ENCODE measurements around the gene PSMF1. TPM values are rescaled to one million over a fixed set of nuclear protein-coding genes. Genes with fewer than 3 reads are reported as not detected.
"Not testable (repeated sequence)": the region's sequence is repeated elsewhere in the genome, so short reads cannot be mapped to it uniquely, and the experiment has no call there.

Gene PSMF1
- total RNA-seq, 1 donor, result 69.6 TPM

DNA sequence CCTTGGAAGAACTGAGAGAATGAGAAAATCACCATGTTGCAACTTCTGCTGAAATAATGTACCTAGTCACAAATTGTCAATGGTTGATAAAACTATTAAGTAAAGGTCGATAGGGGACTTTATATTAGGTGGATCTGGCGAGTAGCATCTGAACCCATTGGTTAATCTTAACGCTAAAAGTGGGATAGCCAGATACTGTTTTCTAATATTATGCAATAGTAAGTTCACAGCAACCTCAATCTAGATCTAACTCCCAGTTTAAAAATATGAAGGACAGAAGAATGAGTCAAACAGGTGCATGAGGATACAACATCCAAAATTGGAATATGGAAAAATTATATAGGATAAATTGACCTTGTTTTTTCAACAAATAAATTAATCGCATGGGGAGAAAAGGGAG, 18.8 kb downstream of the PSMF1 start:
- Histone ChIP-seq H3K4me3 (ENCODE audit: low read length) (no peak overlapping the region), H3K9me3 (ENCODE audit: low read depth, low read length) (no peaks in the 10 kb centered on the region), H3K27me3 (ENCODE audit: insufficient read depth, low read length) (no peaks in the 10 kb centered on the region), H3K4me1 (ENCODE audit: insufficient read depth, low read length) (no peaks in the 10 kb centered on the region)

DNA sequence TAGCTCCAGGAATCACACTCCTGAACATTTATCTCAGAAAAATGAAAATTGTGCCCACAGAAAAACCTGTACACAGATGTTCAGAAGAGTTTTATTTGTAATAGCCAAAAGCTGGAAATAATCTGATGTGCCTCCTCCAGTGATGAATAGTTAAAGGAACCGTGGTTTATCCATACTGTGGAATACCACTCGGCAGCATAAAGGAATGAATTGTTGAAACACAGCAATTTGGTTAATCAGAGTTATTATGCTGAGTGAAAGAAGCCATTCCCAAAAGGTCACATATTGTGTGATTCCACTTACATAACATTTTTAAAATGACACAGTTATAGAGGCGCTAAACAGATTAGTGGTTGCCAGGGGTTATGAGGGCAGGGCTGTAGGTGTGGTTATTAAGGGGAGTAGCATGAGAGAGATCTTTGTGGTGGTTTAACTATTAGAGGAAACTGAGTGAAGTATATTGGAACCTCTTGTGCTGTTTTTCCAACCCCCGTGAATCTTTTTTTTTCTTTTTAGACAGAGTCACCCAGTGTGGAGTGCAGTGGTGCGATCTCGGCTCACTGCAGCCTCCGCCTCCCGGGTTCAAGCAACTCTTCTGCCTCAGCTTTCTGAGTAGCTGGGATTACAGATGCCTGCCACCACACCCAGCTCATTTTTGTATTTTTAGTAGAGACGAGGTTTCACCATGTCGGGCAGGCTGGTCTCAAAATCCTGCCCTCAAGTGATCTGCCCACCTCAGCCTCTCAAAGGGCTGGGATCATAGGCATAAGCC, 26.2 kb downstream of the PSMF1 start:
- H3K9me3 ChIP-seq (ENCODE audit: low read depth, low read length), result no peaks in the 10 kb centered on the region
- no peaks in the 10 kb centered on the region for H3K4me1 ChIP-seq (ENCODE audit: insufficient read depth, low read length)
- no peak overlapping the region for H3K4me3 ChIP-seq (ENCODE audit: low read length)
- no peaks in the 10 kb centered on the region for H3K27me3 ChIP-seq (ENCODE audit: insufficient read depth, low read length)

DNA sequence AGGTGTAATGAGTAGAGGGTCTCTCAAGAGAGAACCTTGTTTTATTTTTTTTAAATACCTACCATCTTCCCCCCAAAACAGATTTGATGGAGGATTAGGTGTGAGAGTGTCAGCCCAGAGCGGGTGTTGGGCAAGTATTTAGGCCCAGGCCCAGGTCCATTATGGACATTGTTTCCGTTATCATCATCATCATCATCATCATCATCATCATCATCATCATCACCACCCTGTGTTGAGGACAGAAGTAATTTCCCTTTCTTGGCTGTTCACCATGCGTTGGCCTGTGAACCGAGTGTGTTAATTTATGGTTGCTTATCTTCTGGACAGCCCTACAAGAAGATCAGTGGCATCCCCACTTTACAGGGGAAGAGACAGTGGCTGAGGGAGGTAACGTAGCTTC, 28.6 kb downstream of the PSMF1 start:
- Histone ChIP-seq H3K4me1 (ENCODE audit: insufficient read depth, low read length) (no peaks in the 10 kb centered on the region), H3K4me3 (ENCODE audit: low read length) (no peak overlapping the region), H3K9me3 (ENCODE audit: low read depth, low read length) (no peaks in the 10 kb centered on the region), H3K27me3 (ENCODE audit: insufficient read depth, low read length) (no peaks in the 10 kb centered on the region)

DNA sequence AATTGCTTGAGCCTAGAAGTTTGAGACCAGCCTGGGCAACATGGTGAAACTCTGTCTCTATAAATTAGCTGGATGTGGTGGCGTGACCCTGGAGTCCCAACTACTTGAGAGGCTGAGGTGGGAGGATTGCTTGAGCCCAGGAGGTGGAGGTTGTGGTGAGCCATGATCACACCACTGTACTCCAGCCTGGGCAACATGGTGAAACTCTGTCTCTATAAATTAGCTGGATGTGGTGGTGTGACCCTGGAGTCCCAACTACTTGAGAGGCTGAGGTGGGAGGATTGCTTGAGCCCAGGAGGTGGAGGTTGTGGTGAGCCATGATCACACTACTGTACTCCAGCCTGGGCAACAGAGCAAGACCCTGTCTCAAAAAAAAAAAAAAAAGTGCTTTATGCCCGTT, 31.4 kb downstream of the PSMF1 start:
- not testable (repeated sequence) for H3K4me1 ChIP-seq (ENCODE audit: insufficient read depth, low read length); H3K9me3 ChIP-seq (ENCODE audit: low read depth, low read length); H3K27me3 ChIP-seq (ENCODE audit: insufficient read depth, low read length); H3K4me3 ChIP-seq (ENCODE audit: low read length)

DNA sequence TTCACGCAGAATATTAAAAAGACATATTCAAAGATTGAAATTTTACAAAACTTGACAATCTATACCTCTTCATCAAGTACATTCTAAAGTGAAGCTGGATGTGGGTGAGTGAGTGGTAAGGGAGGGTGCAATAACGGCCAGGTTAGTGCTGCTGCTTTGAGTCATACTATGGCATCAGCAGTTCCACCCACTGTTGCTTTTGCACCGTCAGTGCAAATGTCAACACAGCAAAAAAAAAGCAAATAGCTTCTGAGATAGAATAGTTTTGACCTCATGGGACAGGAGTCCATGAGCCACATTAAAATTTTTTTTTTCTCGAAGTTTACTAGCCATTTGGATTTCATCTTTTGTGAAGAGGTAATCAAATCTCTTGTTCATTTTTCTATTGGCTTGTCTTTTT, 31.8 kb downstream of the PSMF1 start:
- Histone ChIP-seq H3K4me3 (ENCODE audit: low read length) (no peak overlapping the region), H3K4me1 (ENCODE audit: insufficient read depth, low read length) (no peaks in the 10 kb centered on the region), H3K27me3 (ENCODE audit: insufficient read depth, low read length) (no peaks in the 10 kb centered on the region), H3K9me3 (ENCODE audit: low read depth, low read length) (no peaks in the 10 kb centered on the region)

DNA sequence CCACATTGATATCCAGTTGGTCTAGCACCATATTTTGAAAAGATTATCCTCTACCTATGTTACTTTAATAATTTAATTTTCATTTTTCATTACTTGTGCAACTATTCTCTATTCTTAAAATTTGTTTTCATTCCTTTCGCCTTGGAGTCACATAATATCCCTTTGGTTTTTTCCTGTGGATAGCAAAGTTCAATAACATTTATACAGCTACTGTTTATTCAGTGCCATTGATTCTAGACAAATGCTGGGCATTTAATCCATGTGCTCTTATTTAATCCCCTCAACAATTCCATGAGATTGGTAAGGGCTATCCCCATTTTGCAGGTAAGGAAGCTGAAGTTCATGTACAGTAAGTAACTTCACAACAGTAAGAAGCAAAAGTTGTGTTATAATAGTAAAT, 32.6 kb downstream of the PSMF1 start:
- no peaks in the 10 kb centered on the region for H3K27me3 ChIP-seq (ENCODE audit: insufficient read depth, low read length)
- H3K4me1 ChIP-seq (ENCODE audit: insufficient read depth, low read length), result no peaks in the 10 kb centered on the region
- H3K4me3 ChIP-seq (ENCODE audit: low read length), result no peak overlapping the region
- H3K9me3 ChIP-seq (ENCODE audit: low read depth, low read length), result no peaks in the 10 kb centered on the region

DNA sequence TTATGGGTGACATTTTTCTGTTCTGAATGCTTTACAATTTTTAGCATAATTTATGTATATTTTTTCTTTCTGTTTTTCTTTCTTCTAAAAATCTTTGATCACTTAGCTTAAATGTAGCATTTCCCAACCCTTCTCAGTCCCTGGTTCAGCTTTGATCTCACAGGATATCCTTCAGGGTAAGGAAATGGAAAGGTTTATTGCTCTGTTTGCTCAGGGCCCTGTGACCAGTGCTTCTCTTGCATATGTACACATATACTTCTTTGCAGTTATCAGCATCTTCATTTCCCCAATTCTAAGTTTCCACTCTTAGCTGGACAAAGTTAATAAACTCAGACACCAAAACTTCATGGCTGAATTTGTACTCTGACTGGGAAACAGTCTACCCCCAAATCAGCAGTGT, 35.8 kb downstream of the PSMF1 start:
- H3K27me3 ChIP-seq (ENCODE audit: insufficient read depth, low read length), result no peaks in the 10 kb centered on the region
- H3K9me3 ChIP-seq (ENCODE audit: low read depth, low read length), result no peaks in the 10 kb centered on the region
- no peaks in the 10 kb centered on the region for H3K4me1 ChIP-seq (ENCODE audit: insufficient read depth, low read length)
- no peak overlapping the region for H3K4me3 ChIP-seq (ENCODE audit: low read length)

DNA sequence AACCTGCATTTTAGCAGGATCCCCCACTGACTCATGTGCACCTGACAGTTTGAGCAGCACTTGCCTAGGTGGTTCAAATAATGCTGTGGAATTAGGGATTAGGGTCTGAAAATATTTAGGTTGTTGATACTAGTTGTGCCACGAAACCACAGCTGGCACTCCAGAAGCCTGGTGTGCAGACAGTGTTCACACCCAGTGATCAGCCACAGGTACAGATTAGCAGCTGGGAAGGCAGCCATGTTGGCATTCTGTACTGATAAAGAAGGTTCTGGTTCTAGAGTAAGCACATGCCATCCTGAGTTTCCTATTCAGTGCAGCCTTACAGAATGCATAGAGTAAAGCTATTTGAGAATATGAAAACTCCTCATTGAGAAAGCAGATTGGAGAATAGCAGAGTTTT, 36.3 kb downstream of the PSMF1 start:
- Histone ChIP-seq H3K4me3 (ENCODE audit: low read length) (no peak overlapping the region), H3K4me1 (ENCODE audit: insufficient read depth, low read length) (no peaks in the 10 kb centered on the region), H3K27me3 (ENCODE audit: insufficient read depth, low read length) (no peaks in the 10 kb centered on the region), H3K9me3 (ENCODE audit: low read depth, low read length) (no peaks in the 10 kb centered on the region)

DNA sequence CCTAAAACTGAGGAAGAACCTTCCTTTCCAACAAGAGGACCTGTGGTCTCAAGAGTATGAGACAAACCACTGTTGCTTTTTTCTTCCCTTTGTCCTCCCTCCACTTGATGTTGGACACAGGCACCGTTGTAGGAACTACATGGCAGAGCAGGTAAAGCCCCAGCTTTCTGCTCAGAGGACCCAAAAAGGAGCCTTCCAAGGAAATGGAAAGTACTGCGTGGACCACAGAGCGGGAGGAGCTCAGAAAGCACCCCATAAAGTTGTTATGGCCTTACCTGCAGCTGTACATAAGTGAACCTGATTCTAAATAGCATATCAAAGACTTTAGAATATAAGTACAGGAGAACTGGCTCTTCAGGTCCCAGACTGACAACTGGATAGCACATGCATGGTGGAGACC, 36.9 kb downstream of the PSMF1 start:
- no peaks in the 10 kb centered on the region for H3K27me3 ChIP-seq (ENCODE audit: insufficient read depth, low read length)
- no peaks in the 10 kb centered on the region for H3K4me1 ChIP-seq (ENCODE audit: insufficient read depth, low read length)

DNA sequence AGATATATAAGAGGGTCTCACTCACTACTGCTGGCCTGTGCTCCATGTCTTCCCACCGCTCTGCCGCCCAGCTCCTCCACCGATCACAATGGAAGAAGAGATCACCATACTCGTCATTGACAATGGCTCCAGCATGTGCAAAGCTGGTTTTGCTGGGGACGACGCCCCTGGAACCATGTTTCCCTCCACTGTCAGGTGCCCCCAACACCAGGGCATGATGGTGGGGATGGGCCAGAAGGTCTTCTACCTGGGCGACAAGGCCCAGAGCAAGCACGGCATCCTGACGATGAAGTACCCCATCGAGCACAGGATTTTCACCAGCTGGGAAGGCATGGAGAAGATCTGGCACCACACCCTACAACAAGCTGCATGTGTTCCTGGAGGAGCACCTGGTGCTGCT, 42.1 kb downstream of the PSMF1 start:
- Histone ChIP-seq H3K4me3 (ENCODE audit: low read length) (no peak overlapping the region), H3K27me3 (ENCODE audit: insufficient read depth, low read length) (no peaks in the 10 kb centered on the region), H3K4me1 (ENCODE audit: insufficient read depth, low read length) (no peaks in the 10 kb centered on the region), H3K9me3 (ENCODE audit: low read depth, low read length) (no peaks in the 10 kb centered on the region)

More for the DNA sequence above, 36.9 kb downstream of the PSMF1 start:
- Histone ChIP-seq H3K9me3 (ENCODE audit: low read depth, low read length) (no peaks in the 10 kb centered on the region), H3K4me3 (ENCODE audit: low read length) (no peak overlapping the region)

DNA sequence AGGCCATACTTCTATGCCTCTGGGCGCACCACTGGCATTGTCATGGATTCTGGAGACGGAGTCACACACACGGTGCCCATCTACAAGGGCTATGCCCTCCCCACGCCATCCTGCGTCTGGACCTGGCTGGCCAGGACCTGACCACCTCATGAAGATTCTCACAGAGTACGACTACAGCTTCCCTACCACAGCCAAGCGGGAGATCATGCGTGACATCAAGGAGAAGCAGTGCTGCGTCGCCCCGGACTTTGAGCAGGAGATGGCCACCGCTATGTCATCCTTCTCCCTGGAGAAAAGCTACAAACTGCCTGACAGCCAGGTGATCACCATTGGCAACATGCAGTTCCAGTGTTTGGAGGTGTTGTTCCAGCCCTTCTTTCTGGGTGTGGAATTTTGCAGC, 42.6 kb downstream of the PSMF1 start:
- H3K4me3 ChIP-seq (ENCODE audit: low read length), result no peak overlapping the region
- no peaks in the 10 kb centered on the region for H3K9me3 ChIP-seq (ENCODE audit: low read depth, low read length)
- H3K27me3 ChIP-seq (ENCODE audit: insufficient read depth, low read length), result no peaks in the 10 kb centered on the region
- H3K4me1 ChIP-seq (ENCODE audit: insufficient read depth, low read length), result no peaks in the 10 kb centered on the region

DNA sequence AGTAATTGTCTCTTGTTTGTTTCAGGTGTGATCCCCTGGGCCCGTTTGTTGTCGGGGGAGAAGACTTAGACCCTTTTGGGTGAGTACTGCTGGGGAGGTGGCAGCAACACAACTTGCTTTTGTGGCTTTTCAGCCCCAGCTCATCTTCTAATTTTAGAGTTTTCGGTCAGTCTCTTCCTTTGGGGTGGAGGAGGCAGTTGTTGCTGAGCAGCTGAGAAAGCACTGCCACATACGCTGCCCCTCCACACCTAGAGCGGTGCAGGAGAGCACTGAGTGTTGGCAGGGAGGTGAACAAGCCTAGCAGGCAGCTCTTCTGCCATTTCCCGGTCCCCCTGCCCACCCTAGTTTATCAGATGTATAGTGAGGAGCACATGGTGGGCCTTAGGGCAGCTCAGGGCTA, 44.7 kb downstream of the PSMF1 start:
- Histone ChIP-seq H3K4me3 (ENCODE audit: low read length) (no peak overlapping the region), H3K9me3 (ENCODE audit: low read depth, low read length) (no peaks in the 10 kb centered on the region), H3K4me1 (ENCODE audit: insufficient read depth, low read length) (no peaks in the 10 kb centered on the region), H3K27me3 (ENCODE audit: insufficient read depth, low read length) (no peaks in the 10 kb centered on the region)

DNA sequence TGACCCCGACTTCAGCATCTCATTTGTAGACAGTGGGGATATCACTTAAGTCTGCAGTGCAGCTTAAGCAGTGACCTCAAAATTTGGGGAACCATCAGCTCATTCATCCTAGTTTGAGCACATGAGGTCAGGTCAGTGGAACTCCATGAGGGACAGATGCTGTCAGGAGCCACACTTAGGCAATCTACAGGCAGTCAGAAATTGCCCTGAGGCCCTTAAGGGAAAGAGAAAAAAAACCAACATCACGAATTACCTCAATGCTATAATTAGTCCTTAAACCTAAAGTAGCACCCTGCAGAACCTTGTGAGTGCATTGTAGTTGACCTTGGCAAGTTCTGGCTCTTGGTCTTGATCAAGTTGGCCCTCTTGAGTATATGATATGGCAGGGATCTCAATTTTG, 45.3 kb downstream of the PSMF1 start:
- H3K9me3 ChIP-seq (ENCODE audit: low read depth, low read length), result no peaks in the 10 kb centered on the region
- H3K4me1 ChIP-seq (ENCODE audit: insufficient read depth, low read length), result no peaks in the 10 kb centered on the region
- no peak overlapping the region for H3K4me3 ChIP-seq (ENCODE audit: low read length)
- H3K27me3 ChIP-seq (ENCODE audit: insufficient read depth, low read length), result no peaks in the 10 kb centered on the region

DNA sequence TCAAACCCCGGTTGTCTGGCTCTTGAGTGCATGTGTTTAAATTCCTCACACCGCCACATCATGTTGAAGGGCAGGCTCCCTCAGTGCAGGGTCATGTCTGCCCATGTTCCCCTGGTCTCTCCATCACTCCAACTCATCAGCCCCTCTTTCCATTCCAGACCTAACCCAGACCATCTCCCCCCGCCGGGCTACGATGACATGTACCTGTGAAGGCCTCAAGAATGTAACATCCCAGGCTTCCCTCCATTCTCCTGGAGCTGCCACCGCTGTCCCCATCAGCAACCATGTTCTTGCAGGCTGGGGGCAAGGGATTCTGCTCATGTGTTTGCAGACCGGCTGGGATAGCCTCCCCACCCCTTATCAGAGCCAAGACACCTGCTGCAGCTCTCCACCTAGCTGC, 46.5 kb downstream of the PSMF1 start:
- Histone ChIP-seq H3K9me3 (ENCODE audit: low read depth, low read length) (no peaks in the 10 kb centered on the region), H3K4me1 (ENCODE audit: insufficient read depth, low read length) (no peaks in the 10 kb centered on the region), H3K27me3 (ENCODE audit: insufficient read depth, low read length) (no peaks in the 10 kb centered on the region), H3K4me3 (ENCODE audit: low read length) (no peak overlapping the region)

DNA sequence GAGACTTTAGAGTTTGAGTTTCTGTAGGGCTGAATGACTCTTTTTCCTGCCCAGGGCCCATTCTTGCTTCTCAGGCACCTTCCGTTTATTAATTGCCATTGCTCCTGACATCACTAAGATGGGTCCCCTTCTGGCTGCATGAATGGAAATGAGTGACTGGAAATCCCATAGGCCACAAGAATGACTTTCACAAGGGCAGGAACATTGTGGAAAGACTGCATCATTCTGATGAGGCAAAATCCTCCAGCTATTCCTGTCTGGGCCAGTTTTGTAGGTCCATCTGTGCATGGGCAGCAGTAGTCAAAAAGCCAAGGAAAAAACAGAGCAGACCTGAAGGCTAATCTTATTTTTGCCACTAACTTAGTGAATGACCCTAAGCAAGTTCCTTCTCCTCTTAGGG, 47.1 kb downstream of the PSMF1 start:
- Histone ChIP-seq H3K9me3 (ENCODE audit: low read depth, low read length) (no peaks in the 10 kb centered on the region), H3K27me3 (ENCODE audit: insufficient read depth, low read length) (no peaks in the 10 kb centered on the region)

DNA sequence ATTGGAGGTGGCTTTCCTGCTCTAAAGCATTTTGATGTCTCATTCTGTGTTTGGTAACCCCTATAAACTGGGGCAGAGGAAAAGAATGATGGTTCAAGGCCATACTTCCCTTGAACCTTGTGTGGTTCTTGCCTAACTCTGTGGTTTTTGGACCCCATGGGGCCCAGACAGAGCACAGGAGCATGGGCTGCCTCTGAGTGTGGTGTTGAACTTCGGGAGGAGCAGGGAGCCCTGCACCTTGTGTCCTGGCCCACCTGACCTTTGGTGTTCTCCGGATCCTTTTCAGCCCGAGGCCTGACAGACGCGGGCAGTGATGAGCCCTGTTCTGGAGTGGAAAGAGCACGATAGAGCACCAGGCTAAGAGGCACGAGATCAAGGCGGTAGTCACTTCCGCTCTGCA, 47.5 kb downstream of the PSMF1 start:
- no peaks in the 10 kb centered on the region for H3K27me3 ChIP-seq (ENCODE audit: insufficient read depth, low read length)
- H3K4me1 ChIP-seq (ENCODE audit: insufficient read depth, low read length), result no peaks in the 10 kb centered on the region
- no peak overlapping the region for H3K4me3 ChIP-seq (ENCODE audit: low read length)
- no peaks in the 10 kb centered on the region for H3K9me3 ChIP-seq (ENCODE audit: low read depth, low read length)

More for the DNA sequence above, 47.1 kb downstream of the PSMF1 start:
- no peaks in the 10 kb centered on the region for H3K4me1 ChIP-seq (ENCODE audit: insufficient read depth, low read length)
- H3K4me3 ChIP-seq (ENCODE audit: low read length), result no peak overlapping the region

All from mononuclear cell (primary cell).